NOMO-1 treated with DMSO at 0.1 percent for 48 hours (cell line): ENCODE measurements around the gene SMIM36.
"Not testable (repeated sequence)": the region's sequence is repeated elsewhere in the genome, so short reads cannot be mapped to it uniquely, and the experiment has no call there.

Experiments
- DNase-seq: peaks from one replicate; lab custom pipeline; 2025; ENCODE audit not compliant: unreplicated experiment; lab: John Stamatoyannopoulos, UW

SMIM36 gene

DNA sequence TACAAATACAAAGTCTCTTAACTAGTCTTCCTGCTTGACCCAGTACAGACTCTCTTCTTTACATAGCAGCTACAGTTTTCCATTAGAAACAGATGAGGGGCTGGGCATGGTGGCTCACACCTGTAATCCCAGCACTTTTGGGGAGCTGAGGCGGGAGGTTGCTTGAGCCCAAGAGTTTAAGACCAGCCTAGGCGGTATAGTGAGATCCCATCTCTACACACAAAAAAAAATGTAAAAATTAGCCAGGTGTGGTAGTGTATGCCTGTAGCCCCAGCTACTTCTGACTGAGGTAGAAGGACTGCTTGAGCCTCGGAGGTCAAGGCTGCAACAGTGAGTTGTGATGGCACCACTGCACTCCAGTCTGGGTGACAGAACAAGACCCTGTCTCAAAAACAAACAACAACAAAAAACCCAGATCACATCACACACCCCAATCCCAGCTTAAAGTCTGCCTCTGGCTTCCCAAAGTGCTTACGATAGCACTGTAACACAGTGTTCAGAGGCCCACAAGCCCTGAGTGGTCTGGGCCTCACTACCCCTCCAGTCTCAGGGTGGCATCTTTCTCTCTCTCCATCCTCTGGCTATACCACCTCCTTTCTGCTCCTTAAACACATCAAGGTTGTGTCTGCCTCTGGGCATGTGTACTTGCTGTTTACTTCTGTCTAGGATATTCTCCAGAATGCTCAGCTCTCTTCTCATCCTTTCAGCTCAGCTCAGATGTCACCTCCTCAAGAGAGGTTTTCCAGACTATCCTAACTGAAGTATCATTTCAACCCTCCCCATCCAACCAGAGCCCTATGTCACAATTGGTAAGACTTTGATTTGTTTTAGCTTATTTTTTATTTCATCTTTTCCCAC is 93.6 kb downstream of the SMIM36 start:
- DNase-seq, result no peak

DNA sequence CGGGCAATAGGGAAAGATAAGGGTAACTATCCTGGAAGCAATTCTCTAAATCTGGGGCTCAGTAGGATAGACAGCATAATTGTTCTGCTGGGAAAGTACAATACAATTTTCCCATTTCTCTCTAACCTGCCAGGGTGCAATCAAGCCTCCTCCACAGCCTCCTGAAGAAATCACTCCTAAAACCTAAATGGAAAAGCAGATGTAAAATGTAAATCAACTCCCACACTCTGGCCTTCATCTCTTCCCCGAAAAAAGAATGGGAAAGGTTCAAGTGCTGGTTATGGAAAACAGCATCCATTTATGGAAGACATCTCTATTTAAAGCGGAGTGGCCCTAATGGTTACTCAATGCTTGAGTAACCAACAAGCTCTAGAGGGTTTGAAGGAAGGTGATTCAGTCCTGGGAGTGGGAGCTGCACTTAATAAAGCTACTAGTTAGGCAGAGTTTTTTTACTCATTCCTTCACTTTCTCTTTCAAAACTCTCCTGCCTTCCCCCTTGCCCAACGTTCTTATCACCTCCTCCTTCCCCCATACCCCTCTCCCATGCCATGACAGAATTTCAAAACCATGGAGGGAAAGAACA is 94.7 kb downstream of the SMIM36 start:
- DNase-seq, result no peak

DNA sequence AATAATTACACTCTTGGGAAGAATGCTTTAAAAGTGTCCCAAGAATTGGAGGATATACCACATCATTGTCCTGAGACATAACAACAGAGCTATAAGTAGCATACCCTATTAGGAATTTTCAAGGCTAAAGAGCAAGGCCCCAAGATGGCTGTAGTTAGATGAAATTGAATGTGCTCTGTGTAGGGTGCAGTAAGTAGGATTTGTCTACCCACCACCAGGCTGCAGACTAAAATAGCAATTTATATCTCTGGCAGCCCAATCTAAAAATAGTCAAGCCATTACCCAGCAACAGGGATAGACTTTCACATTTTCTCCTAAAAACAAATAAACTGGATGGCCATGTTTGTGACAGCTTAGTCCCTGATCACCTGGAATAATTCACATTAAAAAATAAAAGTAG is 95.3 kb downstream of the SMIM36 start:
- no peak for DNase-seq

DNA sequence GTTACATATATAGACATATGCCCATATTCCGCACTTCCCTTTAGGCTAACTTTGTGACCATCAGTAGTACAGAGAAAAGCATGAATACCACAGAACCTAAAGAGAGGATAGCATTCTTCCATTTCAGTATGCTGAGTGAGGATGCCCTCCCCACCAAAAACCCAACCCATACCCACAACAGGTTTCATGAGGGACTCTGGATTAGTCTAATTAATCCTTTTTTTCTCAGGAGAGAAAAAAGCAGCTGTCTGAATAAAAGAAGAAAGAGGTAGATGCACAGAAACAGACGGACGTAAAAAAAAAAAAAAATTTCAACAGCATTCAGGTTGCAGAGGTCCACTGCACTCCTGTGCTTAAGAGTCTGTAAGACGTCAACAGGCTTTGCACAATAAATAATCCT is 96.3 kb downstream of the SMIM36 start:
- no peak for DNase-seq

DNA sequence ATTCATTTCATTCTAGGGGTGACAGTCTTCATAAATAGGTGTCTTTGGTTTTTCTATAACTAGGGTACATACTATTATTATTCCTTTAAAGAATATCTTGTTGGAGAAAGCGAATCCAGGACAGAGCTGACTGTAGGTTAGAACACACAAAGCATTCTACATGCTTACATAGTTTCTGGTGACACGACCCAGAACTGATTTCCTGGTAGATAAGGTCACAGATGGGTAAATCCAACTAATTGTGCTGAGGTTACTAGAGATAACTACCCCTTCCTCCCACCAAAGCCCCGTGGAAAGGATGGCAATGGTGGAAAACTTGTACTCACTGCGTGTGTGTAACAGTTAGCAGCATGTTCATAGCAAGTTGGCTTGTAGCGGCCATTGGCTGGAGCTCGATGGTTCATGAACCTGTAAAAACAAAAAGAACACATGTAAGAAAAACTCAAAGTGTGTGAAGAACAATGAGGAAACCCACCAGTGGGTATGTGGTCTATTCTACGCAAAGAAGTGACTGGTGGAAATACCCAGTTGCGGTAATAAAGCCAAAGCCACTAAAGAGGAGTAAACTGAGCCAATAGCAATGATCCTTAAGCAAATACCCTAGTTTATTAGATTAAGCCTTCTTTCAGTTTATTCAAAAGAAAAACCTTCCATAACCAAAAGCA is 97.3 kb downstream of the SMIM36 start:
- DNase-seq, result no peak

DNA sequence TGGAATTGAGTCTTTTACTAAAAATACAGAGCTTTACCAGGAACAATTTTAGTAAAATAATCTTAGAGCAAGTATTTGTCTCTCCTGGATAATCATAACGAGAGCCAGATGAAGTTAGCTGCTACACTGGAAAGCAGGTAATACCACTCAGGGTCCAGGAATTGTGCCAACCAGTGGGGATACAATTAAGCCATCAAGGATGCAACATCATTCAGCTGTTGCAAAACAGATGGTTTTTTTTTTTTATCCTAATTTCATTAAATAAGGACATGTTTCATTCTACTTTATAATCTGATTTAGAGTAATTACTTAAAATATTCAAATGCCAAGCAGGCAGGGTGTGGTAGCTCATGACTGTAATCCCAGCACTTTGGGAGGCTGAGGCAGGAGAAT is 99.8 kb downstream of the SMIM36 start:
- no peak for DNase-seq

DNA sequence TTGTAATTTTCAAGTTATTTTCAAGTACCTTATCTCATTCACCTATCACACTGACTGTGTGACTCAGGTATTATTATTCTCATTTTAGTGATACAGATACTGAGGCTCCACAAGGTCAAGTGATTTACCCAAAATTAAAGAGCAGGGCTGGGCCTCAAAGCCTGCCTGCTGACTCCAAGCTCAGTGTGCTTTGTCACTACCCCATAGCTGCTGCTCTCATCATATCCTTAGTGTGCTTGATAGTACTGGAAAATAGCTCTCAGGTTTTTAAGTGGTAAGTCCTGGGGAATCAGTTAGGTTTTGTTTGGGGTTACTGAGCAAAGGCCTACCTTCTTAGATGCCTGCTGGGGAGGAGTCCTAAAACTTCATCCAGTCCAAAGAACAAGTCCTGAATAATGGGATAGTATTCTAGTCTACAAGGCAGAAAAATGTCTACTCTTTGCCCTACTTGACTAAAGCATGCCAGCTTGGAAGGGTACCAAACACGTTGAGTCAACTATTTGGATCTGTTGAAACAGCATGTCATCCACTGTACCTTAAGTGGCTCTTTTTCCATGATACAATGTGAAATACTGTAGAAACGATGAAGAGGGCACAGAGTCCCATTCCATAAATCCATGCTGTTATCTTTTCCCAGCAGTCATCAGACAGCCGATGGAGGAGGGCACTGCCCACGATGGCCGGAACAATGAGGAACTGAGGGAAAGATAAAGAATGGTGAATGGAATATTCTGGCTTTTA is 100.4 kb downstream of the SMIM36 start:
- DNase-seq, result no peak

DNA sequence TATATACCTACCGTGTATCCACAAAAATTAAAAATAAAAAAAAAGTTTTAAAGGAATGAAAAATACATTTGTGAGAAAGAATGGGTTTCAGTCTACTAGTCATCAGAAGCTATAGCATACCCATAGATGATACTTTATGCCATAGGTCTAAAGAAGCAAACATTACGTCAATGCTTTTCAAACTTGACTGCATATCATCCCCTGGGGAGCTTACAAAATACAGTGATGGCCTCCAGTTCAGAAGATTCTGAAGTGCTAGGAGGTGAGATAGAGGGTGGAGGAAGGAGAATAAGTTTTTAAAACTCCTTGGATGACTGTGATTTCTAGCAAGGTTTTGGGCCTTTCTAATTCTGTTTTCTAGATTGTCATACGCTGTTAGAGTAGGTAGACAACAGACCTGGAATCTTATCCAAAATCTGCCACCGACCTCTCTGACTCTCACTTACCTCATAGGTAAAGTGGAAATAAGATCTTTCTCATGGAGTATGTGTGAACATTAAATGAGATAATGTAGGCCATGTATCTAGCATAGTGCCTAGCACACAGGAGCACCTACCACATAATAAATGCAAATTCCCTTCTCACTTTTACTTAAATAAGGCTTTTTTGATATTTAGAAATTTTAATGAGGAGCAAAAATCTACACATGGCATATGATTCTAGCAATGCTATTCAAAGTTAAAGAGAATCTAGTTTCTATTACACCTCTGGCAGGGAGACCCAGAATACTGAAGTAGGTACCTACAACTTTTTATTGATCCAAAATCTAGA is 102.0 kb downstream of the SMIM36 start:
- DNase-seq, result no peak

DNA sequence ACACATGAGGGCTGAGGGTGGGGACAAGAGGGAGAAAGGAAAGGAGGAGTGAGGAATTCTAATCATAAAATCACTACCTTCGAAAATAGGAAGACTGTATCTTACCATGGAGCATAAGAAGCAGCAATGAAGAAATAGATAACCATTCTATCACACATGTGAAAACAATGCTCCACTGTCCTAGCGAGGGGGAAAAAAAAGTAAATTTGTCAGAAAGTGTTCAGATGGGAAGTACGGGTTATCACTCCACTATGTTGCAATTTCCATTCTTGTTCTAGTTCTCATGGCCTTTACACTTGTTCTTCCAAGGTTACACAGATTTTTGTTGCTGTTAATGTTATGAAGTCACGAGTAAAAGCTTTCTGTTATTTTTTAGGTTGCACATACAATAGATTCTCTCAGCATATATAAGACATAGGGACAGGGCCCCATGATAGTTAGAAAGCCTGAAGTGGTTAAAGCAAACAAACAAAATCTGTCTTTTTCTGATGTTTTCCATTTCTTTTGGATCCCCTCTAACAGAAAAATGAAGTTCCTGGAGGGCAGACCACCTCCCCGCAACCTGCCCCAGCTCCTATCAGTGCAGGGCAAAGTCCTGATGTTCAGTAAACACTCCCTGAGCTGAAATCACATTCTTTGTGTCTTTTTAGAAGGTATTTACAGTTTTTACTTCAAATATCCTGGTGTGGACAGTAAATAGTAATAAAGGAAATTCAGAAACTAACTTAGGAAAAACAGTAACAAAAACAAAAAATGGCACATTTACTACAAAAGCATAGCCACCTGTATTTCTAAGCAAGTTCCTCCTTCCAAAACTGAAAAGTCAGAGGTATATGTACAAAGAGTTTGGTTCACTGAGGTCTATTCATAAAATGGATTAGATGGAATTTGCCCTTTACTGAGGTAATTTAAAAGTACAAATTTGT is 103.3 kb downstream of the SMIM36 start:
- DNase-seq, result no peak

DNA sequence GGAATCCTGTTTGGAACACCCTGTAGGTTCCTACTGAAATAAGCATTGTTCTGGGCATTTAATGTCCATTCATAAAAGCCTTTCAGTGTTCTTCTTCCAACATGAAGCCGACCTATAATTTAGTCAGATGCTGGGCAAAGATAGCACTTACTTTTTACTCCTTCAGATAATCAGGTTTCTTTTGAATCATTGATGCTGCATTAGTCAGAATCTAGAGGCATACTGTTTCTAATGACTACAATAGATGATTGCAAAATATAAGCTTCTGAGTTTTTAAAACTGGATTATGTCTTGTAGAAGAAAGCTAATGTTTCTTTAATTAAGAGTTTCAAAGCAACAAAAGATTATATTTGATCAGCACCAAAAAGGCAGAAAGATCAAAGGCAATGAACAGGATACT is 105.7 kb downstream of the SMIM36 start:
- no peak for DNase-seq

DNA sequence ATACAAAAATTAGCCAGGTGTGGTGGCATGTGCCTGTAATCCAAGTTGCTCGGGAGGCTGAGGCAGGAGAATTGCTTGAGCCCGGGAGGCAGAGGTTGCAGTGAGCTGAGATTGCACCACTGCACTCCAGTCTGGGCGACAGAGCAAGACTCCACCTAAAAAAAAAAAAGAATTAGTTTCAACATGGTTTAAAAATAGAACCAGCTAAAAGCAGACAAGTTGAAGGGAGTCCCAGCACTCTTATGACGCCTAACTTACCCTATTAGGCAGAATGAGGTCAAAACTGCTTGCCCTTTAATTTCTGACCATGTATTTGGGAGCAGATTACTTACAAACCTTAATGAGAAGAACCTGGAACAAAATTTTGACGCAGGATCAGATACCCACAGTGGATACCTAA is 107.1 kb downstream of the SMIM36 start:
- not testable (repeated sequence) for DNase-seq

DNA sequence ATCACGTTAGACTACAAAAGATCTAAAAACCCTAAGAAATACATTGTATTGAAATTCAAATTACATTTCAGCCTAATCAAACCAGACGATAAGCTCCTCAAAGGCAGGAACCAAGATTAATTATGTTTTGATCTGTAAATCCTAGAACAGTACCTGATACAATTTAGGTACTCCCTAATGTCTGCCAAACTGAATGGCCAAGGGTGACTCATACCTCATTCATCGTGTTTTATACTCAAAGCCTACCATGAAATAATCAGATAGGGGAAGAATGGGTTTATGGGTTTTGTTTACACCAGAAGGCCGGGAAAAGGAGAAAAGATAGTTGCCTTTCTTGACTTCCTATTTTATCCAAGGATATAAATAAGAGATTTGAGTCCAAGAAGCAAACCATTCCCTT is 108.9 kb downstream of the SMIM36 start:
- no peak for DNase-seq
